HG03025 (cell line): ENCODE results near the gene AGPAT2.

Experiments
- ATAC-seq: cut with Tn5 transposase; IDR thresholded peaks from one replicate; pipeline ENCODE4 v1.9.1; 2021; ENCODE audit warnings: mild to moderate bottlenecking, moderate library complexity; ENCODE audit not compliant: unreplicated experiment, low FRiP score

AGPAT2 gene

DNA sequence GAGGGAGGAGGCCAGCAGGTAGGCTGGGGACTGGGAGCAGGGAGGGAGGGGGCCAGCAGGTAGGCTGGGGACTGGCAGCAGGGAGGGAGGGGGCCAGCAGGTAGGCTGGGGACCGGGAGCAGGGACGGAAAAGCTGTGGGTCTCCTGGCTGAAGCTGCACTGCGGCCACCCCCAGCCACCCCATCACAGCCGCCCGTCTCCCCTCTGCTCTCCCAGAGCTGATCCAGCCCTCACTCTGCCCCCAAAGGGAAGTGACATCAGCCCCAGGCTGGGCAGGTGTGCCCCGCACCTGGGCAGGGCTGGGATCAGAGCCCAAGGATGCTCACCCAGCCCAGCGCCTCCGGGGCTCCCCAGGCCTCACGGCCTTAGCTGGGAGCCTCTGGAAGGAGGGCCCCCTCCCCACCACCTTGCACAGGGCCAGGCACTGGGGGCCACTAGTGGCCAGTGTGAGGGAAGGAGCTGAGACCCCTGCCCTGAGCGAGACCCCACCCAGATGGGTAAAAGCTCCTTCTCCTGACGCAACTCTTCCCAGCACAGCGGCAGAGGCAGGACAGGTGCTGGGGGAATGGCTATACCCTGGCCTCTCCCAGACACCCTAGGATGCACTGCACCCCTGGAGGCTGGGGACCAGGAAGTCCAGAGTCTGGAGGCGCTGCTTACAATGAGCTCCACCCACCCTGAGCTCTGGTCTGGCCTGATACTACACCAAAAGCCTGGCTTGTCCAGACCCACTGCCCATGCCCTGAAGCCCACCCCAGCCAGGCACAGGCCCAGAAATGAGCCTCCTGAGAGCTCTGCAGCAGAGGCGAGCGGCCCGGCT is 11.6 kb downstream of the AGPAT2 start:
- ATAC-seq, result no peak

DNA sequence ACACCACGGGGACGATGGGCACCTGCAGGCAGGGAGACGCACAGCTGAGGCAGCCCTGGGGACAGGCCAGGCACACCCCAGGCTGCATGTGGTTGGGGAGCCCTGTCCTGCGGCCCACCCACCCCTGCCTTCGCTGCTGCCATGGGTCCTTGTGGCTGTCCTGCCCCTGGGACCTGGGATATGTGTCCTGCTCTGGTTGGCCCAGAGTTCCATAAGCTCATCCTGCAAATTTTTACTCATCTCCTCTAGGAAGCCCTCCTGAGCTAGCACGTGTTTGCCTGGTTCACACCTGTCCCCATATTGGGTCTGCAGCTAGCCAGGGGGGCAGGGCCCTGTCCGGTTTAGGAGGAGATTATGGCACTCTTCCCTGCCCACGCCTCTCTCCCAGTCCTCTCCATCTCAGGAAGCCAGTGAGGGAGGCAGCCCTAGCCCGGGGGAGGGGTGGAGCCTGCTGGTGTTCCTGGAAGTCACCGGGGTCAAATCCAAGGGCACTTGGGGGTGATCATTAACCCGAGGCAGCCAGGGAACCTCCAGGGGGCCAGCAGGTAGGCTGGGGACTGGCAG is 12.4 kb downstream of the AGPAT2 start:
- ATAC-seq, result no peak

DNA sequence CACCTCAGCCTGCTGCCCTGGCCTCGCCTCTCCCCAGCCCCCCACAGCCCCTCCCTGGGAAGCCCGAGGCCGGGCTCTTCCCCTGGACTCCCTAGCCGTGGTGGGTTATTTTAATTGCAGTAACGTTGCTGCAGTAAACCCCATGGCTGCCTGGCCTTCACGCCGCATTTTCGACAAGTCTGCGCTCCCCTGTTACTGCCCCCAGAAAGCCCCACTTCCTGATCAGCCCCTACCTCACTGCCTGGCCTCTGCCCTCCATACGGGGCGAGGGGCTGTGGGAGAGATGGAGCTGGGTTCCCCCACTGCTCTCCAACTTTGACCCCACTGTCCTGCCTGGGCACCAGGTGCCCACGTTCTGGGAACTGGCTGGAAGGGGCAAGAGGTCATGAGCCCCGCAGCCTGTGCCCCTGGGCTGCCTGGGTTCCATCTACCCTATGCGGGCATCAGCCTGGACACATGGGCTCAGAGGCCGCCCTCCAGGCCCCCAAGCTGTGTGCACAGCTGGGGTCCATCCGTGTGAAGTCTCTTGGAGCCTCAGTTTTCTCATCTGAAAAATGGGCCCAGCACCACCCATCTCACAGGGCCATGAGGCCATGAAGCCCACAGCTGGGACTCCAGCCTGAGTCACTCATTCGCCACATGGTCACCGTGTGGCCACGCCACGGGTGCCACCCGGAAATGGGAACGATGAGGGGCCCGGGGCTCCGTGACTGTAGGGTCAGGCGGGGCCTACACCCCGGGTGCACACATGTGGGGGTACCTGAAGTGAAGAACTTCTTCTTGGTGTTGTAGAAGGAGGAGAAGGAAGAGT is 13.1 kb downstream of the AGPAT2 start:
- no peak for ATAC-seq

DNA sequence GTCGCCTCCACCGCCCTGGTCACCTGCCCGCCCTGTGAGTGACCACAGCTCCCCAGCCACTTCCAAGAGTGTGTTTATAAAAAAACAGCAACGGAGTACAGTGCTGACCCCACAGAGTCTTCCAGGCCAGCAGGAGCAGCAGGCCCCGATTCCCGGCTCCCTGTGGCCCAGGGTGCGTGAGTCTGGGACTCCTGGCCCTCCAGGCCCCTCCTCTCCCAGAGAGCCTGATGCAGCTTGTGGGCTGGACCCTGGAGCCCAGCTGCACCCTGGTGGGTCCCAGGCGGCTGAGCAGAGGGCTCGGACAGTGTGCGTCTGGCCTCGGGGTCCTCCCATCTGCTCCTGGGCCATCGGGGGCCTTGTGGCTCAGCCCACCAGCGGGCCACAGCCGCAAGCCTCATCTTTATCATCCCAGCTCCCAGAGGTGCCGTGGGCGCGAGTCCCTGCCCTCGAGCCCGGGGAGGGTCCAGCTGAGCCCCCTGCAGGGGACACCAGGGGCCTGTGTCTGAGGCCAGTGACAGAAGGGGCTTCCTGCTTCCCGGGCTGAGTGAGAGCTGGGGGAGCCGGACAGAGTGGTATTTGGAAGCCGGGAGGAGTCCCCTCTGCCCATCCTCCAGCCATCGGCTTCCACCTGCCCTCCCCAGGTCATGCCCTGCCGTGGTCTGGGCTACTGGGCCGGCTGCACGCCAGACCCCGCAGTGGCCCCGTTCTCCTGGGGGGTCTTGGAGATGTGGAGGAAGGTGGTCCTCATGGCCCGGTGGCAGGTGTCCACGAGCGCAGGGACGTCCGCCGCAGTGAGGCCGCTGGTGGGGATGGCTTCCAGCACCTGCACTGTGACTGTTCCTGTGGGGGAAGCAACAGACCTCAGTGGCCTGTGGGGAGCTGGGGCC is 13.9 kb downstream of the AGPAT2 start:
- ATAC-seq, result no peak

DNA sequence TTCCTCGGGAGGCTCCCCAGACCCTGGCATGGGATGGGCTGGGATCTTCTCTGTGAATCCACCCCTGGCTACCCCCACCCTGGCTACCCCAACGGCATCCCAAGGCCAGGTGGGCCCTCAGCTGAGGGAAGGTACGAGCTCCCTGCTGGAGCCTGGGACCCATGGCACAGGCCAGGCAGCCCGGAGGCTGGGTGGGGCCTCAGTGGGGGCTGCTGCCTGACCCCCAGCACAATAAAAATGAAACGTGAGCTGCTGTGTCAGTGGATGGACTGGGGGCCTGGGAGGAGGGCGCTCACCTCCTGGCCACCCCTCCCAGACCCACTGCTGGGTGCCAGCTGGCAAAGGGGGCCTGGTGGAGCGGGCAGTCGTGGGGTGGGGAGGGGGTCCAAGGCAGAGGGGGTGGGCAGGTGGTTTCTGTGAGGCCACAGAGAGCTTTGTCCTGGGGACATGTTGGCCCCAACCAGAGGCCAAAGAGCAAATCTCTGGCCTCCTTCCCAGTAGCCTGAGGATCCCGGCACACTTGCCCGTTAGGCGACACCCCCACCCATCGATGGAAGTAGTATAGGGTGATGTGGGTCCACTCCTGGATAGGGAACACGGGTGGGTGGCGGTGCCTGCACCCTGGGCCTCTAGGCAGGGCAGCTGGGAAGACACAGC is 14.7 kb downstream of the AGPAT2 start:
- no peak for ATAC-seq

DNA sequence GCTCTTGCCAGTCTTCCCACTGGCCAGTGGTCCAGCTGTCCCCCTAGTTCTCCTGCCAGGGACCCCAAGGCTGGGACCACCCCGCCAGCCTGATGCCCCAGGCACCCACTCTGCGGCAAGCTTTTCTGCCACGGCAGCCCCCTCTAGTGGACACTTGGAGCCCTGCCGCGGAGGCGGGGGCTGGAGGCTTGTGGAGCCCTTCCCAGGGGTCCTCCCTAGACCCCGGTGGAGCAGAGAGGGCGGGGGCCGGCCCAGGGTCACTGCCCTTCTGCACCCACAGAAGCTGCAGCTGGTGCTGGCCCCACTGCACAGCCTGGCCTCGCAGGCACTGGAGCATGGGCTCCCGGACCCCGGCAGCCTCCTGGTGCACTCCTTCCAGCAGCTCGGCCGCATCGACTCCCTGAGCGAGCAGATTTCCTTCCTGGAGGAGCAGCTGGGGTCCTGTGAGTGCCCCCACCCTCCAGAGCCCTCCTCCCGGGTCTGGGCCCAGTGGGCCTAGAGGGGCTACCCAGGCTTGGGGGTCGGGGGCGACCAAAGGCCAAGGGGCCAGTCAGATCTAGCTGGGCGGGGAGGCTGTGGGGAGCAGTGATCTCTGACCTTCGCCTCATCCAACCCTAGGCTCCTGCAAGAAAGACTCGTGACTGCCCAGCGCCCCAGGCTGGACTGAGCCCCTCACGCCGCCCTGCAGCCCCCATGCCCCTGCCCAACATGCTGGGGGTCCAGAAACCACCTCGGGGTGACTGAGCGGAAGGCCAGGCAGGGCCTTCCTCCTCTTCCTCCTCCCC is 15.4 kb downstream of the AGPAT2 start:
- ATAC-seq, result no peak

DNA sequence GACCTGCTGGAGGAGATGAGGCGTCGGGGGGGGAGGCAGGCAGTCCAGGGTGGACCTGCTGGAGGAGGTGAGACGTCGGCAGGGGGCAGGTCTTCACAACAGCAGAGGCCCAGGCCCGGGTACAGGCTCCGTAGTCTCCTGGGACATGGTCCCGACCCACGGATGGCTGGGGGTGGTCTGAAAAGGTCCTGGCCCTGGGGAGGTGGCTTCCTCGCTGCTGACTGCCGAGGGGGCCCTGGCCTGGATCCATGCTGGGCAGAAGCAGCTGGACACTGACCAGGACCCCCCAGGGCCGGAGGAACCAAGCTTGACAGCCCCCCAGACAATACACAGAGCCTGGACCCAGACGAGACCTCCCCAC is 16.0 kb downstream of the AGPAT2 start:
- no peak for ATAC-seq

DNA sequence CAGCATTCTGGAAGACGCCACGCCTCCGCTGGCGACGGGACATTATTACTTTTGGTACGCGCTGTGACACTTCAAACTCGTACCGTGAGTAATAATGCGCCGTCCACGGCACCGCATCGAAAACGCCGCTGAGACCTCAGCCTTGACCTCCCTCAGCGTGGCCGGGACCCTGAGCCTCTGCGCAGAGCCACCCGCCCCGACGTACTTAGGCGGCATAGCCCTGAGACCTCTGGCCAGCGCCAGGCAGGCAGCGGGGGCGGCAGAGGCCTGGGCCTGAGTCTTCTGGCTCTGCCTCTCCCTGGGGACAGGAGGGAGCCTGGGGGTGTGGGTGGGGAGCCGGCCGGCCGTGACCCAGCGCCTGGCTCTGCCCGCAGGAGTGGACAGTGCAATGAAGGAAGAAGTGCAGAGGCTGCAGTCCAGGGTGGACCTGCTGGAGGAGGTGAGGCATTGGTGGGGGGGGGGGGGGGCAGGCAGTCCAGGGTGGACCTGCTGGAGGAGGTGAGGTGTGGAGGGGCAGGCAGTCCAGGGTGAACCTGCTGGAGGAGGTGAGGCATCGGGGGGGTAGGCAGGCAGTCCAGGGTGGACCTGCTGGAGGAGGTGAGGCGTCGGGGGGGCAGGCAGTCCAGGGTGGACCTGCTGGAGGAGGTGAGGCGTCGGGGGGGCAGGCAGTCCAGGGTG is 16.5 kb downstream of the AGPAT2 start:
- ATAC-seq, result no peak

DNA sequence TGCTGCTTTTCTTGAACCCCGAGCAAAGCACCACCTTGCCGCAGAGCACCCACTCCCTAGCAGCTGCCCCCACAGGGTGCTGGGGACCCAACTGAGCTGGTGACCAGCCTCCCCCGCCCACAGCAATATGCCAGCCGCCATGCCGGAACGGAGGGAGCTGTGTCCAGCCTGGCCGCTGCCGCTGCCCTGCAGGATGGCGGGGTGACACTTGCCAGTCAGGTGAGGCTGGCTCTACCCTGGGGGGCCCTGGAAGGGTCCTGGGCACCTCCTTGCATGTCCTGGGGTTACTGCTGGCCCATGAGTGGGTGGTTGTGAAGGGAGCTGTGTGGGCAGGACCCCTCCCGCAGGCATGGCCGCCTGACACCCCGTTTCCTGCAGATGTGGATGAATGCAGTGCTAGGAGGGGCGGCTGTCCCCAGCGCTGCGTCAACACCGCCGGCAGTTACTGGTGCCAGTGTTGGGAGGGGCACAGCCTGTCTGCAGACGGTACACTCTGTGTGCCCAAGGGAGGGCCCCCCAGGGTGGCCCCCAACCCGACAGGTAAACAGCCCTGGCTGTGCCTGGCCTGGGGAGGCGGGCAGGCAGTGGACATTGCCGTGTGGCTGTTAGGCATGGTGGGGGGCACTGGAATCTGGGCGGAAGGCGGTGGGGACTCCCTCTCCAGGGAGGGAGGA is 17.3 kb downstream of the AGPAT2 start:
- no peak for ATAC-seq

DNA sequence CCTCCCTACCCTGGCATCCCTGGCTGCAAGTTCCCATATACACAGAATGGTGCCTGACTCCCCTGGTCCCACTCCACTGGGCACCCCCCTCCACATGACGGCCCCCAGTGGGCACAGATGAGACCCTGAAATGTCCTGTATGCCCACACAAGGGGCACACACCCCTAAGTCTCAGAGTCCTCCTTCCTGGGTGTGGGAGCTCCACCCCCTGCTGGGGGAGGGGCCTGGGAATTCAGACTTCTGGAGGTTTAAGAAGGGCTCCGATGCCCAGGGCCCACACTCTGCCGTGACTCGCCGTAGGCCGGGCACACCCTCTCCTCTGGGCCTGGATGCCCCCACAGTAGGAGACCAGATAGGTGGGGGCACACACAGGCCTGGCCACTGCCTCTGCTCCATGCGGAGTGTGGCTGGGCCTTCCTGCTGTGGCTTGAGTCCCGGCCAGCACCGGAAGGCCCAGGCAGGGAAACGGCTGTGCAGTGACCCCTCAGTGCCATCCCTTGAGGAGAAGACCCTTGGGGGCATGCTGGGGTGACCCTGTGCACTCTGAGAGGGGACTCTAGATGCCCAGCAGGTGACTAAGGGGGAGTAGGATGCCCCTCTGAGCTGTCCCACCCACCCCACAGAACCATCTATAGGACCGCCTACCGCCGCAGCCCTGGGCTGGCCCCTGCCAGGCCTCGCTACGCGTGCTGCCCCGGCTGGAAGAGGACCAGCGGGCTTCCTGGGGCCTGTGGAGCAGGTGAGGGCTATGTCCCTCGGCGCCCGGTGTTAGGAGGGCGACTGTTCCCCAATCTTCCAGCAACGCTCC is 18.1 kb downstream of the AGPAT2 start:
- ATAC-seq, result no peak

DNA sequence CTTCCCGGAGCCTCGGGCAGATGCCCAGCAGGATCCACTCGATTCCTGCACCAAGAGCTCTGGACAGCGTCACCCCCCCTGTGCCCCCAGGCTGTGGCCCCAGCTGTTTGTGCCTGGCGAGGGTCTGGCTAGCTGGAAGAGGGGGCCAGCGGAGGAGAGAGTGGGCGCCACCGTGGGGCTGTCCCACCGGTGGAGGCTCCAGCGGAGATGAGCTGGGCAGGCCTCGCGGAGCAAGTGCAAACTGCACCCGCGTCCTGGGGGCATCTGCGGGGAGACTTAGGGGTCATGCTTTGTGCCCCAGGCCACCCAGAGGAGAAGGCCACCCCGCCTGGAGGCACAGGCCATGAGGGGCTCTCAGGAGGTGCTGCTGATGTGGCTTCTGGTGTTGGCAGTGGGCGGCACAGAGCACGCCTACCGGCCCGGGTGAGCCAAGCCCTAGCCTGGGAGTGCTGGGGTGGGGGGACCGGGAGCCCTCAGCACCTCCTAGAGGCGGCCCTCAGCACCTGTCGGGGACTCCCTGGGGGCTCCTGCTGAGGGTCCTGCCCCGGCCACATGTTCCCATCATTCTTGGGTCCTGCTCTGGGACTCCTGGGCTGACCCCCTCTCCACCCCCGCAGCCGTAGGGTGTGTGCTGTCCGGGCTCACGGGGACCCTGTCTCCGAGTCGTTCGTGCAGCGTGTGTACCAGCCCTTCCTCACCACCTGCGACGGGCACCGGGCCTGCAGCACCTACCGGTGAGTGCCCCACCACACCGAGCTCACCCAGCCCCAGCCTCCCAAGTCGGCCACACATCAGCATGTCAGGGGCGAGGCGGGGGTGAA is 19.1 kb downstream of the AGPAT2 start:
- no peak for ATAC-seq

DNA sequence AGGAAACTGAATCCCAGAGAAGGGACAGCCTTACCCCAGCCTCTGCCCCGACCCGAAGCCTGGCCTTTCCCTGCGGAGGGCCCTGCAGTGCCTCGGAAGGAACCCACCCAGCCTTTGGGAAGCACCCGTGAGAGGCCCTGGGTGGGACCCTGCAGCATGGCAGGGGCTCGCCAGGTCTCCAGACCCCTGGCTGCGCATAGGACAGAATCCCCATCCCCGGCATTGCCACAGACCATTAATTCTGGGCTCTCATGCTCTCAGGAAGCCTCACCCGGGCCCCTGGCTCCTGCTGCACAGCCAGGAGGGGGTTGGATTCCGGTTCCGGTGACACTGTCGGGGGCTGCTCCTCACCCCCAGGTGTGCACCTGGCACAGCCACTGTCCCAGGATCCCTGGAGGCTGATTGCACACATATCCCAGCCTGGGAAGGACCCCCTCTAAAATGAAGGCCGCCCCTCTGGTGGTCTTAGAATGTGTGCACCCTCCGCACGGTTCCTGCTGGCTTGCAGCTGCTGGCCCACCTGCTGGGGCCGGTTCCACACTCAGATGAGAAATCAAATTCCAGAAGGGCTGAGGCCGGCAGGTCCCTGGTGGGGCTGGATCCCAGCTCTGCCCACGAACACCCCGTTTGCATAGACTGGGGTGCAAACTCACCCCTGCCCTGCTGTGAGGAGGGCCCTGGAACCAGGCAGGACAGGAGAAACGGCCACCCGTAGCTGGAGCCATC is 19.9 kb downstream of the AGPAT2 start:
- no peak for ATAC-seq

DNA sequence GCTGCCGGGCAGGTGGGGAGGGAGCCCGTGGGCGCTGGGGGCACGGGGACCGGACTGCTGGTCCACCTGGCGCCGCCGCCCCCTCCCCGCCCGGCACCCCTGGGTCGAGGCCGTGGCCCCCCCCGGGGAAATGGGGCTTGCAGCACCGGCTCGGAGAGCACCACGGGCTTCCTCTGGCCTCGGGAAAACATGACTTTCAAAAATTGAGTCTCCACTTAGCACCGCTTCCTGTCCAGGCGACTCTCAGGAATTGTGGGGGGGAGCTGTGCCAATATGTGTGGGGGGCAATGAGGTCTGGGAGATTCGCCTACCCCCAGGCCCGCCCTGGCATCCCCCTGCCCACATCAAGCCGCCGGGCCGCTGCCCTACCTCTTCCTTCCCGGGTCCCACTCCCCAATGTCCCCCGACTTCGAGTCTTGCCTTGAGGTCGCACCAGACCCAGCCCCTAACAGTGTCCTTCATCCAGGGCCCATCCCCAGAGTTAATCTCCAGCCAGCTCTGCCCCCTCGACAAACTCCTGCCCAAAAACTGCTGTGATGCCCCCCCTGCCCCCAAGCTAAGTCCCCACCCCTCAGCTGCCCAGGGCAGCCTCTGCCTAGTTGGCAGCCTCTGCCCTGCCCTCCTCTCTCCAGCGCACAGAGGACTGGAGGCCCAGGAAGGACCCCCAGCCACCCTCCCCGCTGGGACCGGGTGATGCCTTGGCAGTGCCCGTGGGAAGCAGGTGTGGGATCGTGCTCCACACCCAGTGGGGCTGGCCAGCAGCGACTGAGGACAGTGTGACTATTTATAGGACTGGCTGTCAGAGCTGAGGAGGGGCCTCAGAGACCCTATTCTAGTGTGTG is 20.7 kb downstream of the AGPAT2 start:
- ATAC-seq, result no peak

DNA sequence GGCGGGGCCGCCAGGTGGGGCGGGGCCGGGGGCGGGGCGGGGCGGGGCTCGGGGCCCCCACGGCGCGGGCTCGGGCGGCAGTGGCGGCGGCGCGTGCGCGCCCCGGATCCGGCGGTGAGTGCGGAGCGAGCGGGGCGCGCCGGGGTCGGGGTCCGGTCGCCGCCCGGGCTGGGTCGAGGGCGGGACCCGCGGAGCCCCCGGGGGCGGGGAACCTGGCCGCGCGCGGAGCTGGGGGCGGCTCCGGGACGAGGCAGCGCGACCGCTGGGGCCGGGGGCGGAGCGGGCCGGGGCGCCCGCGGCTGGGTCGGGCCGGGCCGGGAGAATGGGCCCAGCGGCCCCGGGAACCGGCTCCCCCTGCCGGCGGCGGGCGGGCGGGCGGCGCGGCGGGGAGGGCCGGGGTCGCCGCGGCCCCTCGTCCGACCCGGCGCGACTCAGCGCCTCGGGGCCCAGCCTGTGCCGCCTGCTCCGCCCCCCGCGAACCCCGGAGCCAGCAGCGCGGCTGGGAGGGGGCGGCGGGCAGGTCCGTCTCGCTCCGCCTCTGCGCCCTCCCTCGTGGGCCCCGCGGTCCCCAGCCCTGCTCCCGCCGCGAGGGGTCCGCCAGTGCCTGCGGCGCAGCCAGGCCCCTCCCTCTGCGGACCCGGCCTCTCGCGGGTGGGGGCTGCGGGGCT is 21.4 kb downstream of the AGPAT2 start:
- ATAC-seq, result no peak
